GM23338 (cell line): ENCODE measurements around the gene TBC1D7.

ENCODE experiments used
- CREB1 ChIP-seq: fragments of 250-450 bp; sonication (Bioruptor Pico); IDR thresholded peaks from 2 replicates; pipeline ENCODE4 v1.5.0; 2020; ENCODE audit warnings: low read depth, mild to moderate bottlenecking, moderate library complexity
- ETS1 ChIP-seq: IDR thresholded peaks from 2 replicates; pipeline ENCODE4 v1.6.1; 2016; ENCODE audit warnings: antibody characterized with exemption
- EZH2 ChIP-seq: fragments of 200-600 bp; sonication (generic); IDR thresholded peaks from one replicate; pipeline ENCODE4 v1.8.0; 2017; ENCODE audit warnings: antibody characterized with exemption, mild to moderate bottlenecking, low read depth; ENCODE audit not compliant: unreplicated experiment
- EZH2phosphoT487 ChIP-seq: fragments of 200-600 bp; sonication (generic); IDR thresholded peaks from one replicate; pipeline ENCODE4 v1.8.1; 2018; ENCODE audit warnings: antibody characterized with exemption; ENCODE audit not compliant: unreplicated experiment
- JUNB ChIP-seq: IDR thresholded peaks from one replicate; pipeline ENCODE4 v1.6.1; 2016; ENCODE audit warnings: antibody characterized with exemption; ENCODE audit not compliant: unreplicated experiment
- NANOG ChIP-seq: IDR thresholded peaks from 2 replicates; pipeline ENCODE4 v1.6.1; 2016; ENCODE audit warnings: antibody characterized with exemption, borderline replicate concordance
- POLR2AphosphoS5 ChIP-seq: IDR thresholded peaks from 2 replicates; pipeline ENCODE4 v1.6.1; 2016; ENCODE audit warnings: antibody characterized with exemption, low read depth
- STAT1 ChIP-seq: IDR thresholded peaks from one replicate; pipeline ENCODE4 v1.6.1; 2016; ENCODE audit warnings: antibody characterized with exemption; ENCODE audit not compliant: unreplicated experiment
- ZNF114 ChIP-seq: fragments of 250-450 bp; sonication (Bioruptor Pico); IDR thresholded peaks from 2 replicates; pipeline ENCODE4 v1.5.0; 2020; ENCODE audit warnings: mild to moderate bottlenecking, moderate library complexity
- ZNF331 ChIP-seq: fragments of 250-450 bp; sonication (Bioruptor Pico); IDR thresholded peaks from 2 replicates; pipeline ENCODE4 v1.5.0; 2020; ENCODE audit warnings: low read depth, mild to moderate bottlenecking, moderate library complexity
- ZNF462 ChIP-seq: fragments of 250-450 bp; sonication (Bioruptor Pico); IDR thresholded peaks from 2 replicates; pipeline ENCODE4 v1.5.0; 2020; ENCODE audit warnings: mild to moderate bottlenecking, moderate library complexity
- TF ChIP-seq, protein P1 (sequence below), 2 experiments: fragments of 200-600 bp in 1 of 2; sonication (generic) in 1 of 2; conservative IDR thresholded peaks; 2 replicates each; pipeline versions ENCODE4 v1.5.1 to v1.6.1; 2016 to 2017; ENCODE audit warnings: antibody characterized with exemption in 2 of 2, low read depth in 2 of 2, mild to moderate bottlenecking in 2 of 2, moderate library complexity in 1 of 2
- TF ChIP-seq, protein P2 (sequence below): IDR thresholded peaks from one replicate; pipeline ENCODE4 v1.6.1; 2018; ENCODE audit warnings: antibody characterized with exemption; ENCODE audit not compliant: unreplicated experiment

- TF ChIP-seq EZH2 (no peak), ETS1 (no peak), EZH2phosphoT487 (no peak), POLR2AphosphoS5 (no peak), CREB1 (CRISPR knock-in tag) (no peak), NANOG (no peak), JUNB (no peak), ZNF114 (no peak), ZNF331 (no peak), ZNF462 (CRISPR knock-in tag) (no peak), STAT1 (no peak)
- TF ChIP-seq, protein P1, sequence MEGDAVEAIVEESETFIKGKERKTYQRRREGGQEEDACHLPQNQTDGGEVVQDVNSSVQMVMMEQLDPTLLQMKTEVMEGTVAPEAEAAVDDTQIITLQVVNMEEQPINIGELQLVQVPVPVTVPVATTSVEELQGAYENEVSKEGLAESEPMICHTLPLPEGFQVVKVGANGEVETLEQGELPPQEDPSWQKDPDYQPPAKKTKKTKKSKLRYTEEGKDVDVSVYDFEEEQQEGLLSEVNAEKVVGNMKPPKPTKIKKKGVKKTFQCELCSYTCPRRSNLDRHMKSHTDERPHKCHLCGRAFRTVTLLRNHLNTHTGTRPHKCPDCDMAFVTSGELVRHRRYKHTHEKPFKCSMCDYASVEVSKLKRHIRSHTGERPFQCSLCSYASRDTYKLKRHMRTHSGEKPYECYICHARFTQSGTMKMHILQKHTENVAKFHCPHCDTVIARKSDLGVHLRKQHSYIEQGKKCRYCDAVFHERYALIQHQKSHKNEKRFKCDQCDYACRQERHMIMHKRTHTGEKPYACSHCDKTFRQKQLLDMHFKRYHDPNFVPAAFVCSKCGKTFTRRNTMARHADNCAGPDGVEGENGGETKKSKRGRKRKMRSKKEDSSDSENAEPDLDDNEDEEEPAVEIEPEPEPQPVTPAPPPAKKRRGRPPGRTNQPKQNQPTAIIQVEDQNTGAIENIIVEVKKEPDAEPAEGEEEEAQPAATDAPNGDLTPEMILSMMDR (conservative IDR thresholded peaks at IDR 0.05; ENCODE audit: low read depth in 2 of 2), result no peak
- TF ChIP-seq, protein P2, sequence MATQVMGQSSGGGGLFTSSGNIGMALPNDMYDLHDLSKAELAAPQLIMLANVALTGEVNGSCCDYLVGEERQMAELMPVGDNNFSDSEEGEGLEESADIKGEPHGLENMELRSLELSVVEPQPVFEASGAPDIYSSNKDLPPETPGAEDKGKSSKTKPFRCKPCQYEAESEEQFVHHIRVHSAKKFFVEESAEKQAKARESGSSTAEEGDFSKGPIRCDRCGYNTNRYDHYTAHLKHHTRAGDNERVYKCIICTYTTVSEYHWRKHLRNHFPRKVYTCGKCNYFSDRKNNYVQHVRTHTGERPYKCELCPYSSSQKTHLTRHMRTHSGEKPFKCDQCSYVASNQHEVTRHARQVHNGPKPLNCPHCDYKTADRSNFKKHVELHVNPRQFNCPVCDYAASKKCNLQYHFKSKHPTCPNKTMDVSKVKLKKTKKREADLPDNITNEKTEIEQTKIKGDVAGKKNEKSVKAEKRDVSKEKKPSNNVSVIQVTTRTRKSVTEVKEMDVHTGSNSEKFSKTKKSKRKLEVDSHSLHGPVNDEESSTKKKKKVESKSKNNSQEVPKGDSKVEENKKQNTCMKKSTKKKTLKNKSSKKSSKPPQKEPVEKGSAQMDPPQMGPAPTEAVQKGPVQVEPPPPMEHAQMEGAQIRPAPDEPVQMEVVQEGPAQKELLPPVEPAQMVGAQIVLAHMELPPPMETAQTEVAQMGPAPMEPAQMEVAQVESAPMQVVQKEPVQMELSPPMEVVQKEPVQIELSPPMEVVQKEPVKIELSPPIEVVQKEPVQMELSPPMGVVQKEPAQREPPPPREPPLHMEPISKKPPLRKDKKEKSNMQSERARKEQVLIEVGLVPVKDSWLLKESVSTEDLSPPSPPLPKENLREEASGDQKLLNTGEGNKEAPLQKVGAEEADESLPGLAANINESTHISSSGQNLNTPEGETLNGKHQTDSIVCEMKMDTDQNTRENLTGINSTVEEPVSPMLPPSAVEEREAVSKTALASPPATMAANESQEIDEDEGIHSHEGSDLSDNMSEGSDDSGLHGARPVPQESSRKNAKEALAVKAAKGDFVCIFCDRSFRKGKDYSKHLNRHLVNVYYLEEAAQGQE, result no peak
Measured at GRCh38 chr6:13297391-13297790, 30.9 kb downstream of the TBC1D7 start.
